ENCODE measurements around the gene NME2. TPM values are rescaled to one million over a fixed set of nuclear protein-coding genes. Genes with fewer than 3 reads are reported as not detected.

The NME2 gene
- total and polyA plus RNA-seq, 10 of the 15 experiments (the other 5 are each of a cell fraction or from before 2014, with no cell fraction given), result 497 to 1,030 (median 786) TPM

DNA sequence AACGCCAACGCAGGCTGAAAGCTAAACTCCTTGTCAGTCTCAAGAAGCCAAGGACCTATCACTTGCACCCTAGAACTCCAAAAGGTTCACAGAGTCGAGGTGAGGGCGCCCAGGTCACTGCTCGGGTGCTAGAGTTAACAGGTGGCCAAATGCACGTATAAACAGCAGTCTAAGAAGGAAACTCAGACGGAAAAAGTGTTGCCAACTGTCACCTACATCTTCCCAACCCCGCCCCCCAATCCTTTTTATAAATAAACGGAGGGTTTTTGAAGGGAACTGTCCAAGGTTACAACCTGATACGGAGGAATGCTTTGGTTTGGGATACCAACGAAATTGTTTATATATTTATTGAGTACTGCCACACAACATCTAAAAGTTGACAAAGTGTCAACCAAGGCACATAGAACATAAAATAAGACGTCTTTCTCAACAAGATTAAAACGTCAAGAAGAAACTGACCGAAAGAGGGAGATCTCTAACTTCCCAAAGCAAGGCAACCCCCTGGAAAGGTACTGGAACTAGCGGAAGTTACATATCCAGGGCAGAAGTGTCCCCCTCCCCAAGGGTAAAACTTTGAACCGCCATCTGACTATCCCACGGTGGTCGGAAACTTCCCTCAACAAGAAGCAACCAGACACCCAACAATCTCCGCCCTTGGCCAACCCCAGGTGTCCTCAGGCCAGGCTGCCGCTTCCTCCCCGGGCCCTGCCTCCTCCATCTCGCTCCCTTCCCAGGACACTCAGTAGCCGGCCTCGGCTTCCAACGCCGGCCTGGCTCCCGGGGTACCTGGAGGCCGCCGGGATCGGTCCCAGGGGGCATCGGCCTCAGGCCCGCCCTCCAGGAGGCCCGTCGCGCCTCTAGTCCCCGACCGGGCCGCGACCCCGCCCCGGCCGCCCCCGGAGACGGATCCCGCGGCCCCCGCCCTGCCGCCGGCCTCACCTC lies 46.5 kb upstream of the NME2 start:
- 4% methylated on average over 31 of the region's 49 CpGs for WGBS (ENCODE audit: insufficient coverage, insufficient replicate concordance, low lambda C conversion rate, missing lambda C conversion rate)
- H3K4me3 ChIP-seq, result peak overlapping the region; percentile 85
- no peaks in the 10 kb centered on the region for H3K36me3 ChIP-seq (ENCODE audit: control insufficient read depth in 2 of 2, insufficient read depth in 2 of 2, low read length in 1 of 2)
- H3K4me1 ChIP-seq (ENCODE audit: control insufficient read depth, insufficient read depth, low read length), result peaks cover 15% of the 10 kb centered on the region; the same call in 1 of the 2 replicates
- no peaks in the 10 kb centered on the region for H3K9me3 ChIP-seq (replicated peaks; ENCODE audit: control insufficient read depth, insufficient read depth, low read length)
- no peaks in the 10 kb centered on the region for H4K20me1 ChIP-seq (ENCODE audit: control insufficient read depth, insufficient read depth)
- ChIA-PET POLR2A (interaction anchor here (0.7 to 3.5 kb wide), 13 partner anchors 12 to 253 kb away, joined by 3 to 18 read pairs (median 5); partner anchors contain the start of genes NME1 and TOB1), SMC1A (ENCODE audit: uncharacterized antibody, unreplicated experiment) (interaction anchor here (0.8 to 2.6 kb wide), 8 partner anchors 10 to 355 kb away, joined by 3 to 16 read pairs (median 4); partner anchors contain the start of gene NME1), RAD21 (ENCODE audit: unreplicated experiment) (interaction anchor here (0.6 to 1.6 kb wide), 16 partner anchors 8 to 253 kb away, joined by 3 to 15 read pairs (median 4); partner anchors contain the start of genes NME1 and TOB1), CTCF (interaction anchor here (0.9 to 3.3 kb wide), 10 partner anchors 12 to 64 kb away, joined by 3 to 17 read pairs (median 4); partner anchors contain the start of gene NME1)
- H2AFZ ChIP-seq (ENCODE audit: control insufficient read depth, low read depth, low read length), result peak overlapping the region; percentile 77
- TSS peak; percentile 67 for BruUV-seq (replicated peaks)
- ATAC-seq (peak; percentile 46), DNase-seq (ENCODE audit: low read depth, low spot score) (no peak), FAIRE-seq (no peak)
- in situ Hi-C loops (cut with MboI), result no loop called here
- peak overlapping the region; percentile 82 for H3K9ac ChIP-seq (ENCODE audit: control insufficient read depth, insufficient read depth, low read length)
- peak overlapping the region; percentile 80 for H3K27ac ChIP-seq (ENCODE audit: control insufficient read depth, insufficient read depth)
- no peaks in the 10 kb centered on the region for H3K27me3 ChIP-seq (replicated peaks in 1 of 2; ENCODE audit: control insufficient read depth in 2 of 2, insufficient read depth in 2 of 2, low read length in 1 of 2)
- H3K79me2 ChIP-seq (ENCODE audit: control insufficient read depth, insufficient read depth, low read length), result peaks cover 52% of the 10 kb centered on the region
- intact Hi-C loops (cut with micrococcal nuclease; ENCODE audit: unreplicated experiment), result no loop called here
- H3K4me2 ChIP-seq (ENCODE audit: control insufficient read depth, insufficient read depth), result peak overlapping the region; percentile 82
- TF ChIP-seq SREBF2 (IDR thresholded peaks at IDR 0.05; ENCODE audit: low read length) (no peak), CREM (IDR thresholded peaks at IDR 0.05; ENCODE audit: low read depth) (0 out of 2 replicates have a peak, but pooled peaks have one; percentile 1), BRCA1 (IDR thresholded peaks at IDR 0.05; ENCODE audit: low read depth, low read length) (no peak), CHD2 (IDR thresholded peaks at IDR 0.05; ENCODE audit: borderline replicate concordance, low read depth, low read length) (0 out of 2 replicates have a peak, but pooled peaks have one; percentile 12), CBX5 (IDR thresholded peaks at IDR 0.05; ENCODE audit: low read depth) (no peak), EGR1 (IDR thresholded peaks at IDR 0.05; ENCODE audit: borderline replicate concordance in 1 of 2, low read depth in 2 of 2, low read length in 2 of 2) (no peak), IKZF1 (conservative IDR thresholded peaks at IDR 0.05) (peak; percentile 45; the same call in 1 of the 2 replicates), IKZF2 (IDR thresholded peaks at IDR 0.05) (peak; percentile 33 to 51; a peak in 3 of 4 replicates)
- TF ChIP-seq, protein P1, sequence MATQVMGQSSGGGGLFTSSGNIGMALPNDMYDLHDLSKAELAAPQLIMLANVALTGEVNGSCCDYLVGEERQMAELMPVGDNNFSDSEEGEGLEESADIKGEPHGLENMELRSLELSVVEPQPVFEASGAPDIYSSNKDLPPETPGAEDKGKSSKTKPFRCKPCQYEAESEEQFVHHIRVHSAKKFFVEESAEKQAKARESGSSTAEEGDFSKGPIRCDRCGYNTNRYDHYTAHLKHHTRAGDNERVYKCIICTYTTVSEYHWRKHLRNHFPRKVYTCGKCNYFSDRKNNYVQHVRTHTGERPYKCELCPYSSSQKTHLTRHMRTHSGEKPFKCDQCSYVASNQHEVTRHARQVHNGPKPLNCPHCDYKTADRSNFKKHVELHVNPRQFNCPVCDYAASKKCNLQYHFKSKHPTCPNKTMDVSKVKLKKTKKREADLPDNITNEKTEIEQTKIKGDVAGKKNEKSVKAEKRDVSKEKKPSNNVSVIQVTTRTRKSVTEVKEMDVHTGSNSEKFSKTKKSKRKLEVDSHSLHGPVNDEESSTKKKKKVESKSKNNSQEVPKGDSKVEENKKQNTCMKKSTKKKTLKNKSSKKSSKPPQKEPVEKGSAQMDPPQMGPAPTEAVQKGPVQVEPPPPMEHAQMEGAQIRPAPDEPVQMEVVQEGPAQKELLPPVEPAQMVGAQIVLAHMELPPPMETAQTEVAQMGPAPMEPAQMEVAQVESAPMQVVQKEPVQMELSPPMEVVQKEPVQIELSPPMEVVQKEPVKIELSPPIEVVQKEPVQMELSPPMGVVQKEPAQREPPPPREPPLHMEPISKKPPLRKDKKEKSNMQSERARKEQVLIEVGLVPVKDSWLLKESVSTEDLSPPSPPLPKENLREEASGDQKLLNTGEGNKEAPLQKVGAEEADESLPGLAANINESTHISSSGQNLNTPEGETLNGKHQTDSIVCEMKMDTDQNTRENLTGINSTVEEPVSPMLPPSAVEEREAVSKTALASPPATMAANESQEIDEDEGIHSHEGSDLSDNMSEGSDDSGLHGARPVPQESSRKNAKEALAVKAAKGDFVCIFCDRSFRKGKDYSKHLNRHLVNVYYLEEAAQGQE (IDR thresholded peaks at IDR 0.05; ENCODE audit: low read depth, low read length), result peak; percentile 65
- TF ChIP-seq, protein P2, sequence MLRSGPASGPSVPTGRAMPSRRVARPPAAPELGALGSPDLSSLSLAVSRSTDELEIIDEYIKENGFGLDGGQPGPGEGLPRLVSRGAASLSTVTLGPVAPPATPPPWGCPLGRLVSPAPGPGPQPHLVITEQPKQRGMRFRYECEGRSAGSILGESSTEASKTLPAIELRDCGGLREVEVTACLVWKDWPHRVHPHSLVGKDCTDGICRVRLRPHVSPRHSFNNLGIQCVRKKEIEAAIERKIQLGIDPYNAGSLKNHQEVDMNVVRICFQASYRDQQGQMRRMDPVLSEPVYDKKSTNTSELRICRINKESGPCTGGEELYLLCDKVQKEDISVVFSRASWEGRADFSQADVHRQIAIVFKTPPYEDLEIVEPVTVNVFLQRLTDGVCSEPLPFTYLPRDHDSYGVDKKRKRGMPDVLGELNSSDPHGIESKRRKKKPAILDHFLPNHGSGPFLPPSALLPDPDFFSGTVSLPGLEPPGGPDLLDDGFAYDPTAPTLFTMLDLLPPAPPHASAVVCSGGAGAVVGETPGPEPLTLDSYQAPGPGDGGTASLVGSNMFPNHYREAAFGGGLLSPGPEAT (IDR thresholded peaks at IDR 0.05; ENCODE audit: low read depth), result peak; percentile 32; the same call in 1 of the 2 replicates
- TF ChIP-seq, protein P3, sequence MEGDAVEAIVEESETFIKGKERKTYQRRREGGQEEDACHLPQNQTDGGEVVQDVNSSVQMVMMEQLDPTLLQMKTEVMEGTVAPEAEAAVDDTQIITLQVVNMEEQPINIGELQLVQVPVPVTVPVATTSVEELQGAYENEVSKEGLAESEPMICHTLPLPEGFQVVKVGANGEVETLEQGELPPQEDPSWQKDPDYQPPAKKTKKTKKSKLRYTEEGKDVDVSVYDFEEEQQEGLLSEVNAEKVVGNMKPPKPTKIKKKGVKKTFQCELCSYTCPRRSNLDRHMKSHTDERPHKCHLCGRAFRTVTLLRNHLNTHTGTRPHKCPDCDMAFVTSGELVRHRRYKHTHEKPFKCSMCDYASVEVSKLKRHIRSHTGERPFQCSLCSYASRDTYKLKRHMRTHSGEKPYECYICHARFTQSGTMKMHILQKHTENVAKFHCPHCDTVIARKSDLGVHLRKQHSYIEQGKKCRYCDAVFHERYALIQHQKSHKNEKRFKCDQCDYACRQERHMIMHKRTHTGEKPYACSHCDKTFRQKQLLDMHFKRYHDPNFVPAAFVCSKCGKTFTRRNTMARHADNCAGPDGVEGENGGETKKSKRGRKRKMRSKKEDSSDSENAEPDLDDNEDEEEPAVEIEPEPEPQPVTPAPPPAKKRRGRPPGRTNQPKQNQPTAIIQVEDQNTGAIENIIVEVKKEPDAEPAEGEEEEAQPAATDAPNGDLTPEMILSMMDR (IDR thresholded peaks at IDR 0.05 in 2 of 3, conservative IDR thresholded peaks at IDR 0.05 in 1 of 3; ENCODE audit: control insufficient read depth in 2 of 3, extremely low read depth in 1 of 3, insufficient read depth in 1 of 3, low read depth in 3 of 3, low read length in 3 of 3), result peak in 2 of 3 experiments; percentile 12 to 44; a peak in 2 of 6 replicates

All from GM12878 (cell line).